Caco-2 (cell line): ENCODE data around the gene PPIA. TPM values are rescaled to one million over a fixed set of nuclear protein-coding genes. Genes with fewer than 3 reads are reported as not detected.

ENCODE experiments used
- BruUV-seq: library from RNA; stranded (reverse); fragments of 400-500 nt; replicated peaks from 2 replicates; lab custom pipeline; 2021; lab: Mats Ljungman, UMichigan
- CTCF ChIA-PET: fragments of 300-600 bp; sonication (Branson Sonifier 250); formaldehyde crosslinking; loops from one replicate; lab custom pipeline; 2022; ENCODE audit warnings: antibody characterized with exemption; lab: Charles Lee
- POLR2A ChIA-PET: fragments of 300-600 bp; sonication (Branson Sonifier 250); formaldehyde crosslinking; loops from one replicate; lab custom pipeline; 2022; ENCODE audit warnings: antibody characterized with exemption; lab: Charles Lee
- DNase-seq, 2 experiments: peaks; one replicate each; pipeline versions ENCODE4 v3.0.0 to v3.0.0-alpha.2; 2020 to 2022
- H3K27me3 ChIP-seq: replicated peaks from 2 replicates; pipeline ENCODE4 v1.6.0; 2011; ENCODE audit warnings: low read length; ENCODE audit not compliant: control insufficient read depth, insufficient read depth
- H3K36me3 ChIP-seq: 2 replicates; pipeline ENCODE4 v1.5.1; 2011; ENCODE audit warnings: low read length; ENCODE audit not compliant: control insufficient read depth, insufficient read depth
- H3K4me1 ChIP-seq: fragments of 250-450 bp; sonication (Bioruptor Pico); 2 replicates; pipeline ENCODE4 v1.5.1; 2020; ENCODE audit warnings: mild to moderate bottlenecking
- H3K4me3 ChIP-seq: 2 replicates; pipeline ENCODE4 v1.5.1; 2011; ENCODE audit warnings: low read depth, mild to moderate bottlenecking, control low read depth, low read length
- H3K9me3 ChIP-seq: fragments of 250-450 bp; sonication (Bioruptor Pico); 2 replicates; pipeline ENCODE4 v1.5.1; 2020; ENCODE audit warnings: mild to moderate bottlenecking, moderate library complexity
- H3K27ac Mint-ChIP-seq: one replicate; pipeline ENCODE4 v1.8.0; 2022; ENCODE audit warnings: mixed read lengths; ENCODE audit not compliant: unreplicated experiment
- H3K27me3 Mint-ChIP-seq: one replicate; pipeline ENCODE4 v1.8.0; 2022; ENCODE audit warnings: mixed read lengths; ENCODE audit not compliant: insufficient read depth, unreplicated experiment
- H3K36me3 Mint-ChIP-seq: one replicate; pipeline ENCODE4 v1.8.0; 2022; ENCODE audit warnings: mild to moderate bottlenecking, mixed read lengths; ENCODE audit not compliant: insufficient read depth, unreplicated experiment
- H3K4me1 Mint-ChIP-seq: one replicate; pipeline ENCODE4 v1.8.0; 2022; ENCODE audit warnings: low read depth, mixed read lengths; ENCODE audit not compliant: unreplicated experiment
- H3K4me3 Mint-ChIP-seq: one replicate; pipeline ENCODE4 v1.8.0; 2022; ENCODE audit warnings: mild to moderate bottlenecking, moderate library complexity, mixed read lengths; ENCODE audit not compliant: unreplicated experiment
- H3K9me3 Mint-ChIP-seq: one replicate; pipeline ENCODE4 v1.8.0; 2022; ENCODE audit warnings: mixed read lengths; ENCODE audit not compliant: unreplicated experiment
- intact Hi-C: fragments of 100-400 bp; cut with micrococcal nuclease; formaldehyde crosslinking; loops from one replicate; pipeline ENCODE4 v1.10.0; 2022; ENCODE audit not compliant: unreplicated experiment
- total RNA-seq: library from RNA; stranded (reverse); gene quantifications from 2 replicates; pipeline ENCODE4 v1.2.3, GENCODE V29; 2022
- TF ChIP-seq, protein P1 (sequence below), 2 experiments: fragments of 200-600 bp in 1 of 2; IDR thresholded peaks; 1 replicate in 1 of 2; 2 replicates in 1 of 2; pipeline versions ENCODE4 v1.5.1 to v1.8.0; 2011 to 2022; ENCODE audit warnings: antibody characterized with exemption in 1 of 2, control low read depth in 1 of 2, inconsistent platforms in 1 of 2, low read depth in 1 of 2, low read length in 1 of 2, mild to moderate bottlenecking in 1 of 2, moderate library complexity in 1 of 2; ENCODE audit not compliant: insufficient read depth in 1 of 2, severe bottlenecking in 1 of 2, unreplicated experiment in 1 of 2

PPIA gene
- total RNA-seq, 1 experiment from 2014 or later: 2,104 TPM

GRCh38 chr7:44750921-44751571 is 45.4 kb upstream of the PPIA start:
- H3K4me3 ChIP-seq: no peak overlapping the region
- peaks cover 5% of the 10 kb centered on the region for H3K36me3 Mint-ChIP-seq
- POLR2A ChIA-PET: interaction anchor here (0.6 kb wide), 1 partner anchor 137 kb away, joined by 3 read pairs; no protein-coding TSS in a partner anchor

DNA sequence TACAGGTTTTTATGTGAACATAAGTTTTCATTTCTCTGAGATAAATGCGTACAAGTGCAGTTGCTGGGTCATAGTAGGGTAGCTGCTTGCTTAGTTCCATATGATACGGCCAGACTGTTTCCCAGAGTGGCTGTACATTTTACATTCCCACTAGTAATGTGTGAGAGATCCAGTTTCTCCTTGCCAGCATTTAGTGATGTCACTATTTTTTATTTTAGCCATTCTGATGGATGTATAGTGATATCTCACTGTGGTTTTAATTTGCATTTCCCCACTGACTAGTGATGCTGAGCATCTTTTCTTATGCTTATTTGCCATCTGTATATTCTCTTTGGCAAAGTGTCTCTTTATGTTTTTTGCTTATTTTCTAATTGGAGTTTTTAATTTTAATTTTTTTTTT is 43.7 kb upstream of the PPIA start:
- Mint-ChIP-seq H3K9me3 (no peaks in the 10 kb centered on the region), H3K36me3 (peaks cover 11% of the 10 kb centered on the region), H3K4me3 (no peak overlapping the region), H3K27me3 (no peaks in the 10 kb centered on the region), H3K4me1 (peaks cover 13% of the 10 kb centered on the region), H3K27ac (no peak overlapping the region)
- intact Hi-C loops: no loop called here
- BruUV-seq: no TSS peak
- H3K4me1 ChIP-seq: peaks cover 21% of the 10 kb centered on the region
- DNase-seq: no peak
- ChIA-PET CTCF (no interaction called here), POLR2A (no interaction called here)
- TF ChIP-seq, protein P1, sequence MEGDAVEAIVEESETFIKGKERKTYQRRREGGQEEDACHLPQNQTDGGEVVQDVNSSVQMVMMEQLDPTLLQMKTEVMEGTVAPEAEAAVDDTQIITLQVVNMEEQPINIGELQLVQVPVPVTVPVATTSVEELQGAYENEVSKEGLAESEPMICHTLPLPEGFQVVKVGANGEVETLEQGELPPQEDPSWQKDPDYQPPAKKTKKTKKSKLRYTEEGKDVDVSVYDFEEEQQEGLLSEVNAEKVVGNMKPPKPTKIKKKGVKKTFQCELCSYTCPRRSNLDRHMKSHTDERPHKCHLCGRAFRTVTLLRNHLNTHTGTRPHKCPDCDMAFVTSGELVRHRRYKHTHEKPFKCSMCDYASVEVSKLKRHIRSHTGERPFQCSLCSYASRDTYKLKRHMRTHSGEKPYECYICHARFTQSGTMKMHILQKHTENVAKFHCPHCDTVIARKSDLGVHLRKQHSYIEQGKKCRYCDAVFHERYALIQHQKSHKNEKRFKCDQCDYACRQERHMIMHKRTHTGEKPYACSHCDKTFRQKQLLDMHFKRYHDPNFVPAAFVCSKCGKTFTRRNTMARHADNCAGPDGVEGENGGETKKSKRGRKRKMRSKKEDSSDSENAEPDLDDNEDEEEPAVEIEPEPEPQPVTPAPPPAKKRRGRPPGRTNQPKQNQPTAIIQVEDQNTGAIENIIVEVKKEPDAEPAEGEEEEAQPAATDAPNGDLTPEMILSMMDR (IDR thresholded peaks at IDR 0.05; ENCODE audit: insufficient read depth in 1 of 2, low read depth in 1 of 2, low read length in 1 of 2, severe bottlenecking in 1 of 2, unreplicated experiment in 1 of 2): no peak
- H3K36me3 ChIP-seq: no peaks in the 10 kb centered on the region; the same call in none of the 2 replicates
- H3K4me3 ChIP-seq: no peak overlapping the region
- H3K27me3 ChIP-seq: no peaks in the 10 kb centered on the region
- no peaks in the 10 kb centered on the region for H3K9me3 ChIP-seq

More at GRCh38 chr7:44750921-44751571, 45.4 kb upstream of the PPIA start:
- Mint-ChIP-seq H3K9me3 (no peaks in the 10 kb centered on the region), H3K4me1 (peaks cover 18% of the 10 kb centered on the region), H3K27ac (no peak overlapping the region), H3K4me3 (no peak overlapping the region), H3K27me3 (no peaks in the 10 kb centered on the region)
- H3K9me3 ChIP-seq: no peaks in the 10 kb centered on the region
- CTCF ChIA-PET: no interaction called here
- H3K4me1 ChIP-seq: peaks cover 24% of the 10 kb centered on the region
- no peaks in the 10 kb centered on the region; the same call in none of the 2 replicates for H3K36me3 ChIP-seq
- TF ChIP-seq, protein P1 (IDR thresholded peaks at IDR 0.05; ENCODE audit: insufficient read depth in 1 of 2, low read depth in 1 of 2, low read length in 1 of 2, severe bottlenecking in 1 of 2, unreplicated experiment in 1 of 2): no peak
- no peaks in the 10 kb centered on the region for H3K27me3 ChIP-seq
- peak in 1 of 2 experiments; percentile 38 for DNase-seq
- intact Hi-C loops: no loop called here
- no TSS peak for BruUV-seq

GRCh38 chr7:44754802-44755697 is 41.4 kb upstream of the PPIA start:
- Histone ChIP-seq H3K4me1 (peaks cover 11% of the 10 kb centered on the region), H3K4me3 (no peak overlapping the region), H3K9me3 (no peaks in the 10 kb centered on the region), H3K36me3 (no peaks in the 10 kb centered on the region; the same call in none of the 2 replicates), H3K27me3 (no peaks in the 10 kb centered on the region)
- ChIA-PET POLR2A (no interaction called here), CTCF (no interaction called here)
- Mint-ChIP-seq H3K27me3 (no peaks in the 10 kb centered on the region), H3K27ac (no peak overlapping the region), H3K4me1 (peaks cover 5% of the 10 kb centered on the region), H3K4me3 (no peak overlapping the region), H3K36me3 (peaks cover 6% of the 10 kb centered on the region), H3K9me3 (no peaks in the 10 kb centered on the region)
- intact Hi-C loops: no loop called here
- DNase-seq: no peak
- TF ChIP-seq, protein P1 (IDR thresholded peaks at IDR 0.05; ENCODE audit: insufficient read depth in 1 of 2, low read depth in 1 of 2, low read length in 1 of 2, severe bottlenecking in 1 of 2, unreplicated experiment in 1 of 2): no peak
- no TSS peak for BruUV-seq
